SH-SY5Y (cell line): ENCODE measurements around the gene B3GALNT2.

Experiments used
- GATA2 ChIP-seq: IDR thresholded peaks from 2 replicates; pipeline ENCODE4 v1.6.1; 2011; ENCODE audit warnings: mild to moderate bottlenecking, low read depth, low read length
- GATA3 ChIP-seq: IDR thresholded peaks from 2 replicates; pipeline ENCODE4 v1.6.1; 2011; ENCODE audit warnings: low read depth, mild to moderate bottlenecking, low read length, moderate library complexity

GRCh38 chr1:235404190-235404589 is 100.1 kb downstream of the B3GALNT2 start:
- TF ChIP-seq GATA3: no peak
- TF ChIP-seq GATA2: no peak
